ENCODE results near the gene NOXA1.

NOXA1 gene

GRCh38 chr9:137454597-137455358 is 31.6 kb downstream of the NOXA1 start:
- DNase-seq (ENCODE audit: low read depth): no peak

GRCh38 chr9:137455359-137455991 is 32.3 kb downstream of the NOXA1 start:
- DNase-seq (ENCODE audit: low read depth): no peak

GRCh38 chr9:137456061-137456863 is 33.1 kb downstream of the NOXA1 start:
- DNase-seq (ENCODE audit: low read depth): no peak

- DNase-seq (ENCODE audit: low read depth): no peak
Observed at GRCh38 chr9:137456864-137457405, 33.7 kb downstream of the NOXA1 start.

DNA sequence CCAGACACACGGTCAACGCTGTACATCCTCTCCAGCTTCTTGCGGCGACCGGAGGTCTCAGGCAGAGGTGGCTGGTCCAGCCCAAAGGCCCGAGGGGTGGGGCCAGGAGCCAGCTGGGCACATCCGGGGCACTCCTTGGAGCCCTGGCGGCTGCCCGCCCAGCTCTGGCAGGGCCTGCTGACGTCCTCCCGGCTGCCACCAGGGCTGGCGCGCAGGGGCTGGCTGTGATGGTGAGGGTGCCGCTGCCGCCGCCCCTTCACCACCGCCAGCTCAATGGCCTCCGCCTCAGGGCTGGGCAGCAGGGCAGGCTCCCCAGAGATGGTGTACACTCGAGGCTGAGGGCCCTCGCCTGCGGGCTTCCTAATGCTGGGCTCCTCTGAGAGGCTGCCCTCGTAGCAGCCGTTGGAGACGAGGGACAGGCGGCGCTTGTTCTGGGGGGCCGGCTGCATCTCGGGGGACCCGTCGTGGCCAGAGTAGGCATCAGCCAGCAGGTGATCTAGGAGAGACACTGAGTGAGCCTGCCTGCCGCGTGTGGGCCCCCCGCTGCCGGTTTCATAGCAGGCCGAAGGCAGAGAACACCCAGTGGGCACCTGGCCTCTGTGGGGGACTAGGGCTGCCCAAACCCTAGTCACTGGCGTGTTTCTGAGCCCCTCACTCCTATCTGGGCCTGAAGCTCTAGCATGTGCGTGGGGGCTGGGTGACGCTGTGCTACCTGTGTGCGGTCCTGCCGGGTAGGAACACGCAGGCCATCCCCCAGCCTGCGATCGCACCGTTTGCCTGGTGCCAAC is 34.4 kb downstream of the NOXA1 start:
- no peak for DNase-seq (ENCODE audit: low read depth)

- no peak for DNase-seq (ENCODE audit: low read depth)
Observed at GRCh38 chr9:137458194-137459151, 35.3 kb downstream of the NOXA1 start.

DNA sequence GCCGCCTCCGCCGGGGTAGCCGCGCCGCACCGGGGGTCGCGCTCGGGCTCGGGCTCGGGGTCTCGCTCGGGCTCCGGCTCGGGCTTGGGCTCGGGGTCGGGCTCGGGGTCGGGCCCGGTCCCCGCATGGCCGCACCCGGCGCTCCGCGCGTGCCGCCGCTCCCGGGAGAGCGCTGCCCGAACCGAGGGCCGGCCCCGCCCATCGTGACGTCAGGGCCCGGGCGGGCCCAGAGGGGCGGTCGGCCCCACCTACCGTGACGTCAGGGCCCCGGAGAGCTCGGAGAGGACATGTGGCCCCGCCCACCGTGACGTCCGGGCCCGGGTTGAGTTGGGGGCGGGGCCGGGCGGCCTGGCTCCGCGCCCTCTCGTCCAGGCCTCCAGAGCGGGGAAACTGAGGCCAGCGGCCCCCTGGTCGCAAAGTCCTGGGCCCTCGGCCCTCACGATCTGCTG is 36.0 kb downstream of the NOXA1 start, which contains the start of gene NSMF:
NSMF (minus strand) TSS at position 183 of the 449 bp plus-strand sequence. CDS start 232 bp downstream, outside the sequence.
- peak; percentile 94 for DNase-seq (ENCODE audit: low read depth)

- DNase-seq (ENCODE audit: low read depth): no peak
Observed at GRCh38 chr9:137459601-137460362, 36.6 kb downstream of the NOXA1 start.

DNA sequence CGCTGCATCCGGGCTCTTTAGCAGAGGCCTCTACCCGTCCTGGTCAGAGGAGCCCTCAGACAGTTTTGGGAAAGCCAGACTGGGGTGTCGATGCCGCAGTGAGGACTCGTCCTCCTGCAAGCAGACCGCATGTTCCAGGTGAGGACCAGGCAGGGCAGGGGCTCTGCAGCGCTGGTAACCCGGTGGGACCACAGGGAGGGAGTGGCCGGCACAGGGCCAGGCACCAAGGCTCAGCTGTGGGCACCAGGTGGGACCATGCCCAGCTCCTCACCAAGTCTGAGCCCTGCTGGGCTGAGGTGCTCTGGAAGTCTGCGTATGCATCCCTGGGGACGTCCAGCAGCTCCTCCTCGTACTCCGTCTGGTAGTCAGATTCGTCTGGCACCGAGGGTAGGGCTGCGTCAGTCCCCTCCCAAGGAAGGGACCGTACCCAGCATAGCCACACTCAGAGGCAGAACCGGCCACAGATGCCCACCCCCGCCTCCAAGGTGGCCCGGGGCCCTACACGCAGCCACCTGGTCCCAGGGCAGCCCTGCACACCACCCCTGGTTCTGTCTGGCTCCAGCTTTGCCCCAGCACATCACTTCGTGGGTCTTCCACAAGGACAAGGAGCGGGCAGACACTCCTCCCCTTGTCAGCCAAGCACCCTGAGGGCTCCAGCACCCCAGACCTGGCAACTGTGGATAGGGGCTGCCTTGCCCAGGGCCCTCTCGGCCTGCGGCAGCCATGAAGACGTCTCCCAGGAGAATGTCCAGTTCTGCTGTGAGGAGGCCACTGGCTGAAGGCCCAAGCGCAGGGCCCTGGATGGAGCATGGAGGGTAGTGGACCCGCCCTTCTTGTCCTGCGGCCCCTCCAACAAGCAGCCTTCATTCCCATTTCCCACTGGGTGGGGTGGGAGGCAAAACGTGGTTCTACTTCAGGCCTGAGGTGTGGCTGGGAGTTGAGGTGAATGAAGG is 37.4 kb downstream of the NOXA1 start:
- DNase-seq (ENCODE audit: low read depth): no peak

DNA sequence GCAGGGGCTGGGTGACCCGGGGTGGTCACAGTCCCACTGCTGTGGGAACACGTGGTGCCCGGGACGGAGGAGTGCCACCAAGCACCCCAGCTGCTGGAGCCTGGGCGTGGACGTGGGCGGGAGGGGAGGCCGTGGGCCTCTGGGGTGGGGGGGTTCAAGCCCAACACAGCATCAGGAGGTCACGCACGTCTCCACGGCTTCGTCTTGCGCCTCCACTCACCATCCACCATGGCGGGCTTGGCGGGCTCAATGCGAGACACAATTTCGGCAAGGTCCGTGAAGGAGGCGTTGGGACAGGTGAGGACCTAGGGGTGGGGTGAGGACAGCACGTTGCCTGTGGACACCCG is 38.1 kb downstream of the NOXA1 start:
- no peak for DNase-seq (ENCODE audit: low read depth)

GRCh38 chr9:137461663-137462395 is 38.6 kb downstream of the NOXA1 start:
- peak; percentile 62 for DNase-seq (ENCODE audit: low read depth)

DNA sequence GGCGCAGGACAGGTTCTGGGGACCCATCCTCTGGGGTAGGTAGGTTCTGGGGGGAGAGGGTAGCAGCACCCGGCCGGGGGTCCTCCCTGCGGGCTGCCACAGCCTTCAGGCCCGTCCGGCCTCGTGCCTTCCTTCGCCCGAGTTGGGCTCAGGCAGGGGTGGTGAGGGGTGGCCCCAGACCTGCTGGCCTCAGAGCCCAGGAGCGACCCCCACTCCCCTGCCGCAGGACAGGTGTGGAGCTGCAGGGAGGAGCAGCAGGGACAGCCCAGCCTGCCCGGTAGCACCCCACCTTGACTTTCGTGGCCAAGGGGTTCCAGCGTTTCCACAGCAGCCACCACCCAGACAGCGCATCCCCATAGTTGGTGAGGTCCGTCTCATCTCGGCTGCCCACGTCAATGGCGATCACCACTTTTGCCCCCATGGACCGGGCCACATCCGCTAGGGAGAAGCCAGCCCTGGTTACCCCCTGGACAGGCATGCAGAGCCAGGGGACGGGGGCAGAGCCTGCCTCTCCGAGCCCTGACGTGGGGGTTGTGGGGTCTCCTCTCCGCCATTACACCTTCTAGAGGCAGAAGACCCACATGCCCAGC is 39.3 kb downstream of the NOXA1 start:
- DNase-seq (ENCODE audit: low read depth): no peak

GRCh38 chr9:137462986-137463930 is 40.1 kb downstream of the NOXA1 start:
- no peak for DNase-seq (ENCODE audit: low read depth)

DNA sequence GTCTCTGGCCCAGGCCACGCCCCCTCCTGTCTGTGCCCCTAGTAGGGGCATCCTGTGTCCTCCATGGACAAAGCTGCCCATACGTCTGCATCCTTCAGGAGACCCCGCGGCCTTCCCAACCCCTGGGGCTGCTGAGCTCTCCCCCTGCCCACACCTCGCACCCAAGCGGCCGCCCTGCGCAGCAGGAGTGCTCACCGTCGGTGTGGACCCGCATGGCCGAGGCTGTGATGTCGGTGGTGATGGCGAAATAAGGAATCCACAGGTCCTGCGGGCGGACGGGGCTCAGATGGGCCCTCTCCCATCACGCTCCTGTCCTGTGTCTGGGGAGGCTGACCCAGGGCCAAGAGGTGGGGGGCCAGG is 40.7 kb downstream of the NOXA1 start:
- no peak for DNase-seq (ENCODE audit: low read depth)

GRCh38 chr9:137464291-137464999 is 41.3 kb downstream of the NOXA1 start:
- DNase-seq (ENCODE audit: low read depth): no peak

Data from activated T-cell treated with anti-CD3 and anti-CD28 coated beads for 1 hour (primary cell).